Brain microvascular endothelial cell (primary cell): ENCODE results near the gene MSH4.
"Not testable (repeated sequence)": the region's sequence is repeated elsewhere in the genome, so short reads cannot be mapped to it uniquely, and the experiment has no call there.

ENCODE experiments used
- DNase-seq: peaks from one replicate; pipeline ENCODE4 v3.0.0-alpha.2; 2020
- H3K27ac ChIP-seq: fragments of 250-450 bp; sonication (Bioruptor Pico); 2 replicates; pipeline ENCODE4 v1.5.1; 2020; ENCODE audit warnings: mild to moderate bottlenecking, moderate library complexity
- H3K27me3 ChIP-seq: fragments of 250-450 bp; sonication (Bioruptor Pico); replicated peaks from 2 replicates; pipeline ENCODE4 v1.5.1; 2020; ENCODE audit warnings: mild to moderate bottlenecking
- H3K36me3 ChIP-seq: fragments of 250-450 bp; sonication (Bioruptor Pico); replicated peaks from 2 replicates; pipeline ENCODE4 v1.5.1; 2020; ENCODE audit warnings: mild to moderate bottlenecking
- H3K4me3 ChIP-seq: 2 replicates; pipeline ENCODE4 v1.5.1; 2011; ENCODE audit warnings: low read depth, mild to moderate bottlenecking, control low read depth, low read length, moderate library complexity
- CTCF ChIP-seq: IDR thresholded peaks from 2 replicates; pipeline ENCODE4 v1.5.1; 2011; ENCODE audit warnings: low read depth, mild to moderate bottlenecking, moderate library complexity, low read length, control low read depth, inconsistent platforms; ENCODE audit errors: missing control alignments
- in situ Hi-C: cut with HindIII; loops from 2 replicates; pipeline ENCODE4 v1.10.0; 2017; ENCODE audit warnings: low sequenced_read_pairs, low pct_ligation_motif_present

MSH4 gene

GRCh38 chr1:75792091-75792490 is 4.6 kb upstream of the MSH4 start:
- no peak overlapping the region for H3K27ac ChIP-seq
- TF ChIP-seq CTCF: no peak
- no peak overlapping the region for H3K4me3 ChIP-seq
- in situ Hi-C loops: no loop called here
- no peaks in the 10 kb centered on the region for H3K27me3 ChIP-seq
- no peak for DNase-seq
- peaks cover 75% of the 10 kb centered on the region for H3K36me3 ChIP-seq

GRCh38 chr1:75794382-75794781 is 2.3 kb upstream of the MSH4 start:
- DNase-seq: no peak
- H3K36me3 ChIP-seq: peaks cover 63% of the 10 kb centered on the region
- no peak overlapping the region for H3K4me3 ChIP-seq
- H3K27me3 ChIP-seq: no peaks in the 10 kb centered on the region
- in situ Hi-C loops: no loop called here
- no peak overlapping the region for H3K27ac ChIP-seq
- TF ChIP-seq CTCF: no peak

- H3K27ac ChIP-seq: no peak overlapping the region
- H3K36me3 ChIP-seq: peaks cover 51% of the 10 kb centered on the region
- H3K4me3 ChIP-seq: no peak overlapping the region
- no peaks in the 10 kb centered on the region for H3K27me3 ChIP-seq
- no peak for DNase-seq
- TF ChIP-seq CTCF: no peak
- in situ Hi-C loops: no loop called here
Measured at GRCh38 chr1:75795703-75796193, 934 bp upstream of the MSH4 start.

GRCh38 chr1:75797273-75797588 is 549 bp downstream of the MSH4 start:
- Histone ChIP-seq H3K36me3 (peaks cover 39% of the 10 kb centered on the region), H3K4me3 (no peak overlapping the region), H3K27me3 (no peaks in the 10 kb centered on the region), H3K27ac (no peak overlapping the region)
- in situ Hi-C loops: no loop called here
- DNase-seq: no peak
- TF ChIP-seq CTCF: no peak

- Histone ChIP-seq H3K27me3 (no peaks in the 10 kb centered on the region), H3K27ac (no peak overlapping the region), H3K4me3 (no peak overlapping the region), H3K36me3 (peaks cover 34% of the 10 kb centered on the region)
- DNase-seq: no peak
- TF ChIP-seq CTCF: no peak
- in situ Hi-C loops: no loop called here
Measured at GRCh38 chr1:75797606-75798216, 1.0 kb downstream of the MSH4 start.

- H3K27me3 ChIP-seq, H3K4me3 ChIP-seq, in situ Hi-C loops: not testable (repeated sequence)
Measured at GRCh38 chr1:75801480-75801879, 4.8 kb downstream of the MSH4 start.

More at GRCh38 chr1:75801480-75801879, 4.8 kb downstream of the MSH4 start:
- not testable (repeated sequence) for DNase-seq, H3K27ac ChIP-seq, H3K36me3 ChIP-seq
